ENCODE results near the gene SMIM15.

GRCh38 chr5:61139094-61139873, 23.0 kb downstream of the SMIM15 start:
- no peak for TF ChIP-seq RAD51 (IDR thresholded peaks at IDR 0.05)
- no peak for TF ChIP-seq EP300 (IDR thresholded peaks at IDR 0.05; ENCODE audit: borderline replicate concordance in 1 of 2, control insufficient read depth in 1 of 2, low read depth in 2 of 2, low read length in 2 of 2)
- no peak for TF ChIP-seq TAF1 (IDR thresholded peaks at IDR 0.05; ENCODE audit: borderline replicate concordance, low read depth, low read length)
- peak; percentile 17 to 32 (median 26); a peak in 4 of 6 replicates for TF ChIP-seq CTCF (IDR thresholded peaks at IDR 0.05 in 2 of 3, conservative IDR thresholded peaks at IDR 0.05 in 1 of 3; ENCODE audit: control insufficient read depth in 2 of 3, extremely low read depth in 1 of 3, insufficient read depth in 1 of 3, low read depth in 3 of 3, low read length in 3 of 3)
- TF ChIP-seq, protein P1, sequence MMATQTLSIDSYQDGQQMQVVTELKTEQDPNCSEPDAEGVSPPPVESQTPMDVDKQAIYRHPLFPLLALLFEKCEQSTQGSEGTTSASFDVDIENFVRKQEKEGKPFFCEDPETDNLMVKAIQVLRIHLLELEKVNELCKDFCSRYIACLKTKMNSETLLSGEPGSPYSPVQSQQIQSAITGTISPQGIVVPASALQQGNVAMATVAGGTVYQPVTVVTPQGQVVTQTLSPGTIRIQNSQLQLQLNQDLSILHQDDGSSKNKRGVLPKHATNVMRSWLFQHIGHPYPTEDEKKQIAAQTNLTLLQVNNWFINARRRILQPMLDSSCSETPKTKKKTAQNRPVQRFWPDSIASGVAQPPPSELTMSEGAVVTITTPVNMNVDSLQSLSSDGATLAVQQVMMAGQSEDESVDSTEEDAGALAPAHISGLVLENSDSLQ (IDR thresholded peaks at IDR 0.05) = no peak
- no peak for TF ChIP-seq CREM (IDR thresholded peaks at IDR 0.05; ENCODE audit: low read depth)

All from GM12878 (cell line).